Brain pericyte (primary cell): ENCODE measurements around the gene FTO.

Experiments
- DNase-seq: peaks from one replicate; pipeline ENCODE4 v3.0.0-alpha.2; 2012; ENCODE audit warnings: low read depth, low spot score

FTO gene

GRCh38 chr16:53925107-53925410 lies 221.1 kb downstream of the FTO start:
- DNase-seq: no peak

- DNase-seq: no peak
Measured at GRCh38 chr16:53925526-53925925, 221.6 kb downstream of the FTO start.

- DNase-seq: no peak
Measured at GRCh38 chr16:53926209-53926608, 222.3 kb downstream of the FTO start.

GRCh38 chr16:53932975-53933374 lies 229.0 kb downstream of the FTO start:
- DNase-seq: no peak

- no peak for DNase-seq
Measured at GRCh38 chr16:53933407-53933806, 229.5 kb downstream of the FTO start.

- DNase-seq: no peak
Measured at GRCh38 chr16:53936052-53936451, 232.1 kb downstream of the FTO start.

GRCh38 chr16:53936529-53936928 lies 232.6 kb downstream of the FTO start:
- no peak for DNase-seq

- DNase-seq: no peak
Measured at GRCh38 chr16:53937161-53937880, 233.4 kb downstream of the FTO start.

GRCh38 chr16:53944025-53944424 lies 240.1 kb downstream of the FTO start:
- no peak for DNase-seq

- no peak for DNase-seq
Measured at GRCh38 chr16:53945996-53946395, 242.0 kb downstream of the FTO start.

- DNase-seq: no peak
Measured at GRCh38 chr16:53946746-53947386, 242.9 kb downstream of the FTO start.

GRCh38 chr16:53947642-53948041 lies 243.7 kb downstream of the FTO start:
- DNase-seq: no peak

GRCh38 chr16:53948326-53948725 lies 244.4 kb downstream of the FTO start:
- DNase-seq: no peak

- no peak for DNase-seq
Measured at GRCh38 chr16:53948734-53949430, 244.9 kb downstream of the FTO start.

- no peak for DNase-seq
Measured at GRCh38 chr16:53949715-53950410, 245.9 kb downstream of the FTO start.

GRCh38 chr16:53950677-53951076 lies 246.7 kb downstream of the FTO start:
- DNase-seq: no peak

GRCh38 chr16:53952215-53953208 lies 248.6 kb downstream of the FTO start:
- DNase-seq: no peak

- DNase-seq: no peak
Measured at GRCh38 chr16:53953336-53953735, 249.4 kb downstream of the FTO start.

- no peak for DNase-seq
Measured at GRCh38 chr16:53955221-53955875, 251.4 kb downstream of the FTO start.

- no peak for DNase-seq
Measured at GRCh38 chr16:53958341-53958880, 254.5 kb downstream of the FTO start.
